ENCODE data around the gene RNF169. TPM values are rescaled to one million over a fixed set of nuclear protein-coding genes. Genes with fewer than 3 reads are reported as not detected.

RNF169 gene
- total and polyA plus RNA-seq, 4 donors = 4.4 to 34.8 (median 12.7) TPM

DNA sequence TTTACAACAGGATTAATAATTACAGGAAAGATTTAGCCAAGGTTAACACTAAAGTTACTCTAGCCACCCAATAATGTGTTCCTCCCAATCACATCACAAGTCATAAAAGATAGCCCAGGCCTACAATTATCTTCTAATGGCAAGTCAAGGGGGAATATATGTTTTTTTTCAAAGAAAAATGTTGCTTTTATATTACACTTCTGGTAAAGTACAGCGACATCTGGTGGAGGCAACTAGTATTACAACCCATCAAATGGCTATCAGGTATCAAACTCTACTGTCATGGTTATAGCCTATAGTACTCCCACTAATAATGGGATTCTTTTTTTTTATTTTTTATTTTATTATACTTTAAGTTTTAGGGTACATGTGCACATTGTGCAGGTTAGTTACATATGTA, 128.5 kb downstream of the RNF169 start:
- H3K27ac ChIP-seq (ENCODE audit: low read depth in 1 of 2, low read length in 1 of 2) = no peak overlapping the region
- no peak overlapping the region for H3K4me3 ChIP-seq
- TF ChIP-seq, protein P1, sequence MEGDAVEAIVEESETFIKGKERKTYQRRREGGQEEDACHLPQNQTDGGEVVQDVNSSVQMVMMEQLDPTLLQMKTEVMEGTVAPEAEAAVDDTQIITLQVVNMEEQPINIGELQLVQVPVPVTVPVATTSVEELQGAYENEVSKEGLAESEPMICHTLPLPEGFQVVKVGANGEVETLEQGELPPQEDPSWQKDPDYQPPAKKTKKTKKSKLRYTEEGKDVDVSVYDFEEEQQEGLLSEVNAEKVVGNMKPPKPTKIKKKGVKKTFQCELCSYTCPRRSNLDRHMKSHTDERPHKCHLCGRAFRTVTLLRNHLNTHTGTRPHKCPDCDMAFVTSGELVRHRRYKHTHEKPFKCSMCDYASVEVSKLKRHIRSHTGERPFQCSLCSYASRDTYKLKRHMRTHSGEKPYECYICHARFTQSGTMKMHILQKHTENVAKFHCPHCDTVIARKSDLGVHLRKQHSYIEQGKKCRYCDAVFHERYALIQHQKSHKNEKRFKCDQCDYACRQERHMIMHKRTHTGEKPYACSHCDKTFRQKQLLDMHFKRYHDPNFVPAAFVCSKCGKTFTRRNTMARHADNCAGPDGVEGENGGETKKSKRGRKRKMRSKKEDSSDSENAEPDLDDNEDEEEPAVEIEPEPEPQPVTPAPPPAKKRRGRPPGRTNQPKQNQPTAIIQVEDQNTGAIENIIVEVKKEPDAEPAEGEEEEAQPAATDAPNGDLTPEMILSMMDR (IDR thresholded peaks at IDR 0.05; ENCODE audit: control extremely low read depth, extremely low read depth) = no peak
- H3K36me3 ChIP-seq (ENCODE audit: control insufficient read depth in 4 of 4, insufficient read depth in 4 of 4, low read length in 4 of 4) = peaks cover 10 to 36% (median 28%) of the 10 kb centered on the region in 4 donors
- no peak for DNase-seq
- ATAC-seq (ENCODE audit: insufficient read depth, low FRiP score) = no peak
- peaks cover under 1 to 20% (median 7%) of the 10 kb centered on the region in 4 donors for H3K9me3 ChIP-seq (ENCODE audit: control insufficient read depth in 4 of 4, insufficient read depth in 3 of 4, low read length in 3 of 4)
- H3K4me1 ChIP-seq (ENCODE audit: control insufficient read depth in 5 of 5, insufficient read depth in 5 of 5, low read length in 5 of 5) = no peaks in the 10 kb centered on the region
- H3K9ac ChIP-seq (ENCODE audit: insufficient read depth in 1 of 2, low read length in 2 of 2) = no peak overlapping the region
- WGBS, 2 donors = 50 to 69% methylated on average over 1 of the region's 1 CpG
- no peaks in the 10 kb centered on the region for H3K27me3 ChIP-seq (ENCODE audit: control insufficient read depth in 3 of 3, insufficient read depth in 3 of 3, low read length in 2 of 3)

Small RNAs within 50 kb of the gene (small RNA-seq; reads per million reads assigned to genes)
- not detected for gene MIR4696 (ENCODE audit: low replicate concordance)
- not detected for gene RN7SL239P (ENCODE audit: low replicate concordance)

Other genes with a start within 250 kb of the RNF169 start
- gene POLD3, start 156.3 kb upstream of the RNF169 start, total RNA-seq = 10 to 100 TPM; 18.0 to 21.1 TPM
- 10 to 100 TPM in 1 of 2 donors, 1 to 10 TPM in 1; 7.6 to 11.9 TPM for gene POLD3, start 156.3 kb upstream of the RNF169 start, polyA plus RNA-seq
- gene CHRDL2, start 17.4 kb upstream of the RNF169 start, total RNA-seq = 1 to 10 TPM; 1.7 to 5.9 TPM
- 1 to 10 TPM; 4.4 to 5.3 TPM for gene CHRDL2, start 17.4 kb upstream of the RNF169 start, polyA plus RNA-seq
- gene XRRA1, start 200.2 kb downstream of the RNF169 start, total RNA-seq = 10 to 100 TPM; 12.4 to 27.8 TPM
- gene XRRA1, start 200.2 kb downstream of the RNF169 start, polyA plus RNA-seq = 1 to 10 TPM; 2.4 to 7.5 TPM
- 100 to 1,000 TPM in 1 of 2 donors, 10 to 100 TPM in 1; 80.9 to 153 TPM for gene SPCS2, start 200.4 kb downstream of the RNF169 start, total RNA-seq
- 100 to 1,000 TPM; 105 to 169 TPM for gene SPCS2, start 200.4 kb downstream of the RNF169 start, polyA plus RNA-seq
- 10 to 100 TPM; 10.5 to 13.9 TPM for gene NEU3, start 240.1 kb downstream of the RNF169 start, total RNA-seq
- 1 to 10 TPM; 4.1 to 5.2 TPM for gene NEU3, start 240.1 kb downstream of the RNF169 start, polyA plus RNA-seq